ENCODE data around the gene CSF3R. TPM values are rescaled to one million over a fixed set of nuclear protein-coding genes. Genes with fewer than 3 reads are reported as not detected.

The CSF3R gene
- total and polyA plus RNA-seq, 9 of the 15 experiments (the other 6 are each of a cell fraction or from before 2014, with no cell fraction given), result 0.21 to 0.86 (median 0.40) TPM; not detected in 1

DNA sequence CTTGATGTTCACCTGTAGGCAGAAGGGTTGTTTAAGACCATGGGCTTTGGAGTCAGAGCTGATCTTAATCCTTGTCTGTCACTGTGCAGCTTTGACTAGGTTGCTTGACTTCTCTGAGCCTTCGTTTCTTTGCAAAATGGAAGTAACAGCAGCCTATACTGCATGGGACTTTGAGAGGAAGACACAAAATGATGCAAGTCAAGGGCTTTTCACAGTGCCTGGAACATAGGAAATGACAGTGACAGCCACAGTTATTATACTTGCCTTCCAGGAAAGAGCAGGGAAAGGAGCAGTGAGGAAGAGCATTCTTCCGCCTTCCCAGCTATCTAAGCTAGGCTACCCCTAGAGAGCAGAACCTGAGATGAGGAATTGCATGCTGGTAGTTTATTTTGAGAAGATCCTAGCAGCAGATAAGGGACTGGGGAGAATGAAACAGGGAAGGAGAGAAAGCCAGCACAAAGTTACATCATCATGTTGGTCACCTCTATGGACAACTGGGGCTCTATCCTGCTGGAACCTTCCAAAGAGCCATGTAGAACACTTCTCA lies 3.1 kb downstream of the CSF3R start (continued):
- TF ChIP-seq ZNF699 (CRISPR knock-in tag; IDR thresholded peaks at IDR 0.05; ENCODE audit: insufficient replicate concordance) (no peak), HMG20B (CRISPR knock-in tag; IDR thresholded peaks at IDR 0.05) (no peak), SMARCE1 (IDR thresholded peaks at IDR 0.05) (peak; percentile 60; the same call in 1 of the 2 replicates), ZBTB17 (CRISPR knock-in tag; IDR thresholded peaks at IDR 0.05) (no peak), RBFOX2 (IDR thresholded peaks at IDR 0.05; ENCODE audit: low read depth, low read length) (no peak), ZNF707 (CRISPR knock-in tag; conservative IDR thresholded peaks at IDR 0.05) (no peak), FOXK2 (conservative IDR thresholded peaks at IDR 0.05 in 1 of 2, IDR thresholded peaks at IDR 0.05 in 1 of 2; ENCODE audit: low read depth in 2 of 2) (peak; percentile 65 to 66; a peak in 2 of 4 replicates), NFIC (IDR thresholded peaks at IDR 0.05) (no peak), KDM4B (IDR thresholded peaks at IDR 0.05; ENCODE audit: borderline replicate concordance in 2 of 2, low read depth in 1 of 2) (no peak), DPF2 (IDR thresholded peaks at IDR 0.05) (peak; percentile 24; the same call in 1 of the 2 replicates), JUND (IDR thresholded peaks at IDR 0.05; ENCODE audit: borderline replicate concordance, low read depth, low read length) (0 out of 2 replicates have a peak, but pooled peaks have one; percentile 18), JUND (tag; IDR thresholded peaks at IDR 0.05; ENCODE audit: borderline replicate concordance, low read depth, low read length) (peak; percentile 58; the same call in 1 of the 3 replicates), ZNF584 (CRISPR knock-in tag; IDR thresholded peaks at IDR 0.05; ENCODE audit: low read depth) (no peak), L3MBTL2 (IDR thresholded peaks at IDR 0.05) (peak; percentile 23; the same call in 1 of the 2 replicates), PTBP1 (IDR thresholded peaks at IDR 0.05; ENCODE audit: low read depth, low read length) (0 out of 2 replicates have a peak, but pooled peaks have one; percentile 20), ZNF232 (CRISPR knock-in tag; IDR thresholded peaks at IDR 0.05) (no peak), RBM22 (IDR thresholded peaks at IDR 0.05; ENCODE audit: low read depth, low read length, poor library complexity, severe bottlenecking) (no peak), ZNF408 (CRISPR knock-in tag; IDR thresholded peaks at IDR 0.05; ENCODE audit: low read depth) (no peak), ELF1 (tag; IDR thresholded peaks at IDR 0.05) (peak; percentile 42; the same call in 1 of the 2 replicates), TAF7 (tag; IDR thresholded peaks at IDR 0.05) (no peak), KLF13 (tag; IDR thresholded peaks at IDR 0.05; ENCODE audit: borderline replicate concordance, low read depth) (no peak), ATF7 (IDR thresholded peaks at IDR 0.05) (peak; percentile 86), RBM15 (IDR thresholded peaks at IDR 0.05; ENCODE audit: insufficient read depth, low read length) (no peak), SMARCA5 (IDR thresholded peaks at IDR 0.05) (peak; percentile 98; the same call in 1 of the 2 replicates), RAD21 (CRISPR knock-in tag; conservative IDR thresholded peaks at IDR 0.05 in 1 of 2, IDR thresholded peaks at IDR 0.05 in 1 of 2) (peak in 1 of 2 experiments; percentile 2; a peak in 1 of 4 replicates), CBFB (CRISPR knock-in tag; IDR thresholded peaks at IDR 0.05) (no peak)
- TF ChIP-seq, protein P1, sequence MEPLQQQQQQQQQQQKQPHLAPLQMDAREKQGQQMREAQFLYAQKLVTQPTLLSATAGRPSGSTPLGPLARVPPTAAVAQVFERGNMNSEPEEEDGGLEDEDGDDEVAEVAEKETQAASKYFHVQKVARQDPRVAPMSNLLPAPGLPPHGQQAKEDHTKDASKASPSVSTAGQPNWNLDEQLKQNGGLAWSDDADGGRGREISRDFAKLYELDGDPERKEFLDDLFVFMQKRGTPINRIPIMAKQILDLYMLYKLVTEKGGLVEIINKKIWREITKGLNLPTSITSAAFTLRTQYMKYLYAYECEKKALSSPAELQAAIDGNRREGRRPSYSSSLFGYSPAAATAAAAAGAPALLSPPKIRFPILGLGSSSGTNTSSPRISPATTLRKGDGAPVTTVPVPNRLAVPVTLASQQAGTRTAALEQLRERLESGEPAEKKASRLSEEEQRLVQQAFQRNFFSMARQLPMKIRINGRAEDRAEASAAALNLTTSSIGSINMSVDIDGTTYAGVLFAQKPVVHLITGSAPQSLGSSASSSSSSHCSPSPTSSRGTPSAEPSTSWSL (CRISPR knock-in tag; IDR thresholded peaks at IDR 0.05; ENCODE audit: borderline replicate concordance), result no peak
- TF ChIP-seq, protein P2, sequence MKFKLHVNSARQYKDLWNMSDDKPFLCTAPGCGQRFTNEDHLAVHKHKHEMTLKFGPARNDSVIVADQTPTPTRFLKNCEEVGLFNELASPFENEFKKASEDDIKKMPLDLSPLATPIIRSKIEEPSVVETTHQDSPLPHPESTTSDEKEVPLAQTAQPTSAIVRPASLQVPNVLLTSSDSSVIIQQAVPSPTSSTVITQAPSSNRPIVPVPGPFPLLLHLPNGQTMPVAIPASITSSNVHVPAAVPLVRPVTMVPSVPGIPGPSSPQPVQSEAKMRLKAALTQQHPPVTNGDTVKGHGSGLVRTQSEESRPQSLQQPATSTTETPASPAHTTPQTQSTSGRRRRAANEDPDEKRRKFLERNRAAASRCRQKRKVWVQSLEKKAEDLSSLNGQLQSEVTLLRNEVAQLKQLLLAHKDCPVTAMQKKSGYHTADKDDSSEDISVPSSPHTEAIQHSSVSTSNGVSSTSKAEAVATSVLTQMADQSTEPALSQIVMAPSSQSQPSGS (CRISPR knock-in tag; IDR thresholded peaks at IDR 0.05), result no peak

All from K562 (cell line).